ENCODE measurements around the gene UBE2F.

Gene UBE2F

DNA sequence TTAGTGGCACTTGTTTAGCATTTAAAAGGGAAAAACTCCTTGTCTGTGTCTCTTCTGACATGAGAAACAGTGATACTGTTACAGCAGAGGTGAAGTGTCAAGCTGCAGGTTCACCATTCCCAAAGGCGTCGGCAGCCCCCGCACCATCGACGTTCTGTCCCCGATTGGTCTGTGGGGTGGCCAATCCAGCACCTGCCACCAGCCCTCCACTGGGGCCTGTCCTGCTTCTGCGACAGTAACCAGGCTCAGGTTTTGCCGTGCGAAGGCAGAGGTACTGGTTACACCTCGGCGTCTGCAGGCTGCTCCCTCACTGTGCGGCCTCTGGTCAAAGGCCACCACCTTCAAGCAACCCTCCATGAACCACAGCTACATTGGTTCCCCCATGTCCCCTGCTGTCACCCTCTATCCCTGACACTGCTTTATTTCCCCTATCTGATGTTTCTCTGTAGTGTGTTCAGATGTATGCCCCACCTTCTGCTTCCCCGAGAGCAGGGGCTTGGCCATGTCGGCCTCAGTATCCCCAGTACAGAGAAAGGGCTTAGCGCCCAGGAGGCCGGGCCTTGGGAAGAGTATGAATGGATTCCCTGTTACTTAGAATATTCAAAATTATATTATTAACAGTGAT is 124.7 kb downstream of the UBE2F start:
- no peak for DNase-seq (ENCODE audit: low read depth)
- TF ChIP-seq, protein P1, sequence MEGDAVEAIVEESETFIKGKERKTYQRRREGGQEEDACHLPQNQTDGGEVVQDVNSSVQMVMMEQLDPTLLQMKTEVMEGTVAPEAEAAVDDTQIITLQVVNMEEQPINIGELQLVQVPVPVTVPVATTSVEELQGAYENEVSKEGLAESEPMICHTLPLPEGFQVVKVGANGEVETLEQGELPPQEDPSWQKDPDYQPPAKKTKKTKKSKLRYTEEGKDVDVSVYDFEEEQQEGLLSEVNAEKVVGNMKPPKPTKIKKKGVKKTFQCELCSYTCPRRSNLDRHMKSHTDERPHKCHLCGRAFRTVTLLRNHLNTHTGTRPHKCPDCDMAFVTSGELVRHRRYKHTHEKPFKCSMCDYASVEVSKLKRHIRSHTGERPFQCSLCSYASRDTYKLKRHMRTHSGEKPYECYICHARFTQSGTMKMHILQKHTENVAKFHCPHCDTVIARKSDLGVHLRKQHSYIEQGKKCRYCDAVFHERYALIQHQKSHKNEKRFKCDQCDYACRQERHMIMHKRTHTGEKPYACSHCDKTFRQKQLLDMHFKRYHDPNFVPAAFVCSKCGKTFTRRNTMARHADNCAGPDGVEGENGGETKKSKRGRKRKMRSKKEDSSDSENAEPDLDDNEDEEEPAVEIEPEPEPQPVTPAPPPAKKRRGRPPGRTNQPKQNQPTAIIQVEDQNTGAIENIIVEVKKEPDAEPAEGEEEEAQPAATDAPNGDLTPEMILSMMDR (IDR thresholded peaks at IDR 0.05; ENCODE audit: low read depth, low read length, missing control alignments): no peak

More for the DNA sequence above, 124.7 kb downstream of the UBE2F start:
- H3K4me3 ChIP-seq (ENCODE audit: low read depth, low read length): no peak overlapping the region

Measured in GM12864 (cell line).